NCI-H82 treated with DMSO at 0.1 percent for 48 hours (cell line): ENCODE measurements around the gene ALS2.

Source experiments
- DNase-seq: peaks from one replicate; lab custom pipeline; 2025; ENCODE audit not compliant: unreplicated experiment; lab: John Stamatoyannopoulos, UW

The ALS2 gene

GRCh38 chr2:201758234-201758633, 22.5 kb downstream of the ALS2 start:
- no peak for DNase-seq

DNA sequence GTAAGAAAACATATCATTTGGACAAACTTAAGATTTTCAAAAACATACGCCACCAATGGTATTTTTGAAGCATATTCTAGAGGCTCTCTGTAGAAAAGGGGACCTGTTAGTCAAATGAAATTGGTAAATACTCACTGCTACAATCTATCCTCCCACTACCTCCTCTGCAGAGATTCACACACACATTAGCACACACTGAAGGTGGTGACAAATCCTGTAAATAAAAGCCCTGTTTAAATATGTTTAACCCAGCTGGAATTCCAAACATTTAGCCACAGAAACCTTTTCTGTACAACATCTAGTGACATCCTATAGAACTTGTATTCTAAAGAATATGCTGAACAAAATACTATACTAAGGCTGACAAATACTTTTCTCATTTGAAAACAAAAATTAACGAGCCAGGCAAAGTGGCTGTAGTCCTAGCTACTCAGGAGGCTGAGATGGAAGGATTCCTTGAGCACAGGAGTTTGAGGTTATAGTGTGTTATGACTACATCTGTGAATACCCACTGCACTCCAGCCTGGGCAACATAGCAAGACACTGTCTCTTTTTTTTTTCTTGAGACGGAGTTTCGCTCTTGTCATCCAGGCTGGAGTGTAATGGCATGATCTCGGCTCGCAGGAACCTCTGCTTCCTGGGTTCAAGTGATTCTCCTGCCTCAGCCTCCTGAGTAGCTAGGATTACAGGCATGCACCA, 25.9 kb downstream of the ALS2 start:
- DNase-seq = no peak

DNA sequence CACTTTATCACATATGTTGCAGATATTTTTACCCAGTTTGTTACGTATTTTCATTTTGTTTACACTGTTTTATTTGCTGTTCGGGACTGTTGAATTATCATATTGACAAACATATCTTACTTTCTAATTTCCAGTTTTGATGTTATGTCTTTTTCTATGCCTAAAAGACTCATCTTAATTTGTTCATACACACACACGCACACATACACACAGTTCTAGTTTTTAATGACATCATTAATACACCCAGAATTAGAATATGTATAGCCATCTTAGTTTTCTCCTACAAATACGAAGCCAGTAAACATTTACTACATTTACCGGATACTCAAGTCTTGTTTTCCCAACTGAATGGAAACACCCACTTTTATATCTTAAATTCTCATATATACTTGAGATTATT, 29.2 kb downstream of the ALS2 start:
- DNase-seq = no peak

- DNase-seq = no peak
Observed at GRCh38 chr2:201746551-201746950, 34.2 kb downstream of the ALS2 start.

DNA sequence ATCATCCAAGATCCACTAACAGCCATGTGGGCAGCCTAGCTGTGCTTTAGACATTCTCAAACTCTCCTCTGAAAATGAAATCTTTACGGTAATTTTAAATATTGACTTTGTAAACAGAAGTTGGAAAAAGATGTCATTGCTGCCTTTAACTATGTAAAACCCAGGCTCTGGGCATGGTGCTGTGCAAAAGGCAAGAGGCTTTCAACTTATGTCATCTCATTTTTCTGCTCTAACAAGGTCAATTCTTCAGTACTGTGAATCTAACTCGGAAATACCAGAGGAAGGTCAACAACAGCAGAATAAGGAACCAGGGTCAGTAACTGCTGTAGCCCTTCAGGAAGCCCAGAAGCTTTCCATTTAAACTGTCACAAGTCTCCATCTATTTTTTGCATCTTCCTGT, 45.2 kb downstream of the ALS2 start:
- no peak for DNase-seq

GRCh38 chr2:201734111-201734510, 46.6 kb downstream of the ALS2 start:
- no peak for DNase-seq

DNA sequence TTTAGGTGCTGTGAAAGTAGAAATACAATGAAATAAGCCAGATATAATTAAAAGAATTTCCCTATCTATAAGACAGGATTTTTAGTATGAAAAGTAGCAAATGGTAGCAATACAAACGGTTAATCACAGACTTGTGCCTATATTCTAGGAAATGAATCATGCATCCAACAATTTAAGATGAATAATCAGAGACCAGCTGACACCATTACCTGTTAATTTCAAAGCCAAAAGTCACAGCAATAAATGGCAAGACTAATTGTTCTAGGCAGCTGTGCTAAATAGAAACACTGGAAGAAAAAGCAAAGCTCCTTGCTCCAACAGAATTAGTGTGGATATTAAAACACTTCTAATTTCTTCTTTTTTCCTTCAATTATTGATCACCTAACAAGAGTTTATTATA, 47.2 kb downstream of the ALS2 start:
- no peak for DNase-seq

DNA sequence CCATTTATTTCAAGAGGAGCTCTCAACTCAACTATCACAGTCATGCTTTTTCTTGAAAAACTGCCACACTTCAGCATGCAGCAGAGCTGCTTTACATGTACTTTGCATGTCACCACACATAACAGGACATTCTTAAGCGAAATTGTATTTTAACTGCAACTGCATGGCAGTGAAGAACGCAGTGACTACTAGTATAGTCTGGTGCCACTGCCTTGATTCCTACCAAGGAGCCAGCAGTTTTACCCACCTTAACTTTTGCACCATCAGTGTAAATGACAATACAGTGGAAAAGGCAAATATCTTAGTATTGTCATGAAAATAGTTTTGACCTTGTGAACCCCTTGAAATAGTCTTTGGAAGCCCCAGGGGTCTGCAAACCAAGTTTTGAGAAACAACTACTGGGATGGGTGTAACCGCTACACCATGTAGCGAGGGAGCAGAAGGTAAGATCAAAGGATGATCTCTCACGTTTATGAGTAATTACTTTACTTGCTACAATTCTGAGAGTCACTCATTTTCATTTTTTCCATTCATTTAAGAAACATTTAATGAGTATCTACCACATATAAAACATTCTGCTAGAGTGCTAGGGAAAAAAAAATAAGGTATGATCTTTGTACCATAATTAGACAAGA, 50.0 kb downstream of the ALS2 start:
- no peak for DNase-seq

- DNase-seq = no peak
Observed at GRCh38 chr2:201715459-201715858, 65.3 kb downstream of the ALS2 start.

GRCh38 chr2:201712726-201713125, 68.0 kb downstream of the ALS2 start:
- DNase-seq = no peak

DNA sequence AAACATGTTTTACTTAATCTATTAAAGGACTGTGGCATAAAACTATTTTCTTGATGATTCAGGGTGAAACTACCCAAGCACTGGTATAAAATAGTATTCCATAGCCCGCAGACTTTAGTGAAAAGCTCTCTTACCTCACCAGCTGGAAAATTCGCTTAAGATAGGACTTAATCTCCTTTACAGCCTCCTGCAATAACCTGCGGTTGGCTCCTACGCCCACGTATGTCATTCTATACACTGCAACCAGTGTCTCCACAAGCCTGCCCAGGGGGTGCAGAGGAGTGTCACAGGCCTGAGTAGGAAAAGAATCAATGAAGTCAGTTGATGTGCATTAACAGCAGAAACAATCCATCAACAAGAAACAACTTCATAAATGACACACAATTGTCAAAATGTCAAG, 71.0 kb downstream of the ALS2 start:
- peak; percentile 79 for DNase-seq

GRCh38 chr2:201709049-201709448, 71.7 kb downstream of the ALS2 start:
- DNase-seq = peak; percentile 22

GRCh38 chr2:201707753-201708152, 73.0 kb downstream of the ALS2 start:
- no peak for DNase-seq

DNA sequence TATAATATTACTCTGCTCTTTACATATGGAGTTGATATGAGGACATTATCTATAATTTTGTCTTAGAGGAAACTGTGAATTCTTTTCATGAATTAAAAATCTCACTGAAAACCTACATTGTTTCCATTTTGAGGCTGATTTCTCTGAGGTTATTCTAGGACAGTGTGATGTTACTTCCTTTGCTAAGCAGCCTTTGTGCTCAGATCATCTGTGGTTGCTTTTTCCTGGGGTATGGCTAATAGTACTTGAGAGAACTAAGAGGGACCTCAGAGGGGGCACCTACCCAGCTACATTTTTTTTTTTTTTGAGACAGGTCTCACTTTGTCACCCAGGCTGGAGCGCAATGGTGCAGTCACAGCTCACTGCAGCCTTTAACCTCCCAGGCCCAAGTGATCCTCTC, 73.6 kb downstream of the ALS2 start:
- no peak for DNase-seq

GRCh38 chr2:201704536-201704935, 76.2 kb downstream of the ALS2 start:
- DNase-seq = no peak

DNA sequence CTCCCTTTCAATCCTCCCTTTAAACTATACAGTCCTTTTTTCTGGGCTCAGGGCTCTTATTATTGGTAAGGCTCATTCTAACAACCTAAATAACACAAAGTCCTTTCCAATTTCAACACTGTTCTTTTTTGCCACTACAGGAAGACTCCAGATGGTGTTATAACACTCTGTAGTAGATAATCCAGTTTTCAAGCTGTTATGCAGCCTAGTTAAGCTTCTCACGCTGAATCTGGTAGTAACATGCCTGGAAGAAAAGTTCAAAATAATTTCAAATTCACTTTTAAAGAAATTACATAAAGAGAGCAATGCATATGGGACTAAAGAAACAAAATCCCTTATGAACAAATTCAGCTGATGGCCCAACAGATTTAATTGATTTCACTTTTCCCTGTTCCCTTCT, 79.1 kb downstream of the ALS2 start:
- peak; percentile 88 for DNase-seq

- no peak for DNase-seq
Observed at GRCh38 chr2:201699416-201699815, 81.3 kb downstream of the ALS2 start.

- peak; percentile 90 for DNase-seq
Observed at GRCh38 chr2:201698588-201699226, 82.0 kb downstream of the ALS2 start, which contains the start of gene MPP4. Gene MPP4, minus strand, starts transcription at chr2:201698644. Its CDS starts 4,690 bp downstream, at chr2:201693954.

- DNase-seq = no peak
Observed at GRCh38 chr2:201697899-201698298, 82.8 kb downstream of the ALS2 start.

- no peak for DNase-seq
Observed at GRCh38 chr2:201696151-201696659, 84.5 kb downstream of the ALS2 start.

- no peak for DNase-seq
Observed at GRCh38 chr2:201685156-201685555, 95.6 kb downstream of the ALS2 start.

DNA sequence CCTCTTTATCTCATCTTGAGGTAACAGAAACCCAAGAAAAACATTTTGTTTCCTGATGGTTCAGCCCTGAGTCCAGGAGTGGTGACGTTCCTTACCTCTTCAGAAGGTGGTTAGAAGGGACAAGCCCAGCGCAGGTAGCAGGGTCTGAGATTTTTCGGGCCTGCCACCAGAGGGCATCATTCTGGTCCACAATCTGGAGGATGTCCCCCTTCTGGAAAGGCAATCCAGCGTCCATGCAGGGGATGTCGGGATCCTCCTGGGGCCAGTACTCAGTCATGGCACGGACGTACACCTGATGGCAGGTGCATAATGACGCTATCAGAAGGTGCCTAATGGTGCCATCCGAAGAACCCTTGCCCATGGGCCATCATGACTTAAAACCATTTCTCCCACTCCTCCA, 100.0 kb downstream of the ALS2 start:
- DNase-seq = no peak
